CD14-positive monocyte (primary cell): ENCODE data around the gene RASAL2. TPM values are rescaled to one million over a fixed set of nuclear protein-coding genes. Genes with fewer than 3 reads are reported as not detected.

Experiments used
- DNase-seq, 3 donors: peaks; one replicate each; pipeline ENCODE4 v3.0.0-alpha.2; 2011 to 2022
- H2AFZ ChIP-seq: 2 replicates; pipeline ENCODE4 v1.6.0; 2012; ENCODE audit warnings: mild to moderate bottlenecking, low read depth, low read length, inconsistent platforms; ENCODE audit not compliant: insufficient read depth, poor library complexity, severe bottlenecking
- H3K27ac ChIP-seq, 2 donors: 1 replicate in 1 of 2; 2 replicates in 1 of 2; pipeline ENCODE4 v1.5.1; 2012 to 2013; ENCODE audit warnings: low read length in 2 of 2, control low read depth in 1 of 2, inconsistent platforms in 1 of 2, low read depth in 1 of 2, mild to moderate bottlenecking in 1 of 2
- H3K27me3 ChIP-seq, 2 donors: one replicate each; pipeline versions ENCODE4 v1.6.0 to v1.6.1; 2011 to 2013; ENCODE audit warnings: low read length in 2 of 2; ENCODE audit not compliant: control insufficient read depth in 2 of 2, insufficient read depth in 2 of 2
- H3K36me3 ChIP-seq, 2 donors: replicated peaks in 1 of 2; 1 replicate in 1 of 2; 2 replicates in 1 of 2; pipeline versions ENCODE4 v1.5.1 to v1.6.1; 2012 to 2013; ENCODE audit warnings: low read length in 2 of 2, control low read depth in 1 of 2, inconsistent platforms in 1 of 2, mild to moderate bottlenecking in 1 of 2; ENCODE audit not compliant: insufficient read depth in 2 of 2, control insufficient read depth in 1 of 2
- H3K4me1 ChIP-seq, 2 donors: 1 replicate in 1 of 2; 2 replicates in 1 of 2; pipeline versions ENCODE4 v1.5.1 to v1.6.1; 2012 to 2013; ENCODE audit warnings: low read length in 2 of 2, control low read depth in 1 of 2, inconsistent platforms in 1 of 2, mild to moderate bottlenecking in 1 of 2, moderate library complexity in 1 of 2; ENCODE audit not compliant: insufficient read depth in 2 of 2, control insufficient read depth in 1 of 2
- H3K4me2 ChIP-seq: replicated peaks from 2 replicates; pipeline ENCODE3; 2012; ENCODE audit warnings: low read length, moderate library complexity, mild to moderate bottlenecking; ENCODE audit not compliant: poor library complexity, severe bottlenecking; ENCODE audit errors: extremely low read depth
- H3K4me3 ChIP-seq, 3 experiments: fragments of 200-600 bp in 1 of 3; sonication (generic) in 1 of 3; replicated peaks in 1 of 3; 1 replicate in 2 of 3; 2 replicates in 1 of 3; pipeline ENCODE4 v1.5.1; 2011 to 2013; ENCODE audit warnings: low read length in 3 of 3, mild to moderate bottlenecking in 3 of 3, control low read depth in 2 of 3, low read depth in 2 of 3, inconsistent platforms in 1 of 3, moderate library complexity in 1 of 3
- H3K79me2 ChIP-seq: 2 replicates; pipeline ENCODE4 v1.6.0; 2012; ENCODE audit warnings: mild to moderate bottlenecking, control low read depth, inconsistent platforms, low read length, moderate library complexity; ENCODE audit not compliant: insufficient read depth
- H3K9ac ChIP-seq: 2 replicates; pipeline ENCODE4 v1.6.0; 2017; ENCODE audit warnings: low read length, mild to moderate bottlenecking; ENCODE audit not compliant: insufficient read depth, poor library complexity, severe bottlenecking
- H3K9me3 ChIP-seq, 2 donors: replicated peaks in 1 of 2; 1 replicate in 1 of 2; 2 replicates in 1 of 2; pipeline versions ENCODE4 v1.5.1 to v1.6.1; 2012 to 2013; ENCODE audit warnings: low read length in 2 of 2, control low read depth in 1 of 2; ENCODE audit not compliant: control insufficient read depth in 1 of 2, insufficient read depth in 1 of 2
- H4K20me1 ChIP-seq: 2 replicates; pipeline ENCODE4 v1.6.0; 2012; ENCODE audit warnings: mild to moderate bottlenecking, low read length, control low read depth, moderate library complexity; ENCODE audit not compliant: insufficient read depth
- H3K27ac Mint-ChIP-seq, 7 donors: one replicate each; pipeline ENCODE4 v1.8.0; 2020; ENCODE audit warnings: mild to moderate bottlenecking in 7 of 7, mixed read lengths in 7 of 7, moderate library complexity in 6 of 7, inconsistent platforms in 2 of 7
- H3K27me3 Mint-ChIP-seq, 3 donors: one replicate each; pipeline ENCODE4 v1.8.0; 2021 to 2022; ENCODE audit warnings: low read depth in 3 of 3, mild to moderate bottlenecking in 3 of 3, mixed read lengths in 3 of 3, moderate library complexity in 3 of 3, inconsistent platforms in 1 of 3
- H3K36me3 Mint-ChIP-seq, 2 donors: one replicate each; pipeline ENCODE4 v1.8.0; 2020; ENCODE audit warnings: mixed read lengths in 2 of 2, inconsistent platforms in 1 of 2, mild to moderate bottlenecking in 1 of 2
- H3K4me1 Mint-ChIP-seq: one replicate; pipeline ENCODE4 v1.8.0; 2020; ENCODE audit warnings: mild to moderate bottlenecking, mixed read lengths
- H3K4me3 Mint-ChIP-seq, 2 donors: one replicate each; pipeline ENCODE4 v1.8.0; 2020; ENCODE audit warnings: mild to moderate bottlenecking in 2 of 2, mixed read lengths in 2 of 2, moderate library complexity in 1 of 2
- H3K9me3 Mint-ChIP-seq, 7 donors: one replicate each; pipeline ENCODE4 v1.8.0; 2020 to 2022; ENCODE audit warnings: mixed read lengths in 7 of 7, mild to moderate bottlenecking in 6 of 7, moderate library complexity in 6 of 7, inconsistent platforms in 2 of 7
- WGBS: methylation state at CpG from one replicate; pipeline ENCODE4 v1.1.5; 2013; ENCODE audit warnings: missing lambda C conversion rate; ENCODE audit not compliant: insufficient coverage; 5-methylcytosine and 5-hydroxymethylcytosine counted together
- intact Hi-C, 2 donors: fragments of 100-400 bp; cut with micrococcal nuclease; formaldehyde crosslinking; loops; one replicate each; pipeline versions ENCODE4 v1.15.0 to v1.15.1; 2023
- polyA plus RNA-seq, 3 donors: library from polyadenylated mRNA; depleted of rRNA in 1 of 3; unstranded in 2 of 3; stranded (reverse) in 1 of 3; fragments of 300-500 nt in 2 of 3; fragments of >200 nt in 1 of 3; fragmentation: Illumina TruSeq in 2 of 3; gene quantifications; 1 replicate in 2 of 3; 2 replicates in 1 of 3; pipeline ENCODE4 v1.2.3, GENCODE V29; 2012 to 2021
- TF ChIP-seq, protein P1 (sequence below): fragments of 200-600 bp; IDR thresholded peaks from one replicate; pipeline ENCODE4 v1.8.0; 2022; ENCODE audit warnings: antibody characterized with exemption, mild to moderate bottlenecking

Gene RASAL2
- polyA plus RNA-seq, 3 donors: 0.15 to 1.00 (median 0.63) TPM

DNA sequence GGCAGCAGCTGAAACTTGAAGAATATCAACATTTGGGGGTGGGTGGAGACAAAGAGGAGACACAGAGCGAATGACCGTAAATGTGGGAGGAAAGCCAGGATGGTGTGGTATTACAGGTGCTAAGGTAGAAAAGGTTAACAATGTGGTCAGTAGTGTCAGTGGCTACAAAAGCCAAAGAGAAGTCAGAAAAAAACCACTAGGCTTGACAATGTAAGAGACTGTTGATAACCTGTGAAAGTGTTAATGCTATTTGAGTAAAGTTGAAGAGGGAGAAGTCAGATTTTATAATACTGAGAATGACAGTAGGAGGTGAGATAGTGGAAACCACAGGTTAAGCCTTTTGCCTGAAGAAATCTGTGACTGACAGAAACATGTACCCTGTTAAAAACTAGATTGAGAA lies 282.1 kb downstream of the RASAL2 start:
- H3K79me2 ChIP-seq: no peaks in the 10 kb centered on the region
- H3K4me1 ChIP-seq: peaks cover 0 to 4% of the 10 kb centered on the region in 2 donors
- no peak overlapping the region for H3K4me2 ChIP-seq
- no peak overlapping the region for H3K4me3 ChIP-seq
- H2AFZ ChIP-seq: no peak overlapping the region
- Mint-ChIP-seq H3K27me3 (no peaks in the 10 kb centered on the region), H3K9me3 (no peaks in the 10 kb centered on the region), H3K4me1 (no peaks in the 10 kb centered on the region), H3K36me3 (no peaks in the 10 kb centered on the region), H3K27ac (no peak overlapping the region), H3K4me3 (no peak overlapping the region)
- H3K9ac ChIP-seq: no peak overlapping the region
- DNase-seq: no peak
- 95% methylated on average over 2 of the region's 2 CpGs for WGBS
- H4K20me1 ChIP-seq: no peaks in the 10 kb centered on the region
- H3K27ac ChIP-seq: no peak overlapping the region
- intact Hi-C loops: no loop called here
- H3K27me3 ChIP-seq: no peaks in the 10 kb centered on the region
- H3K9me3 ChIP-seq: peaks cover 0 to 3% of the 10 kb centered on the region in 2 donors
- H3K36me3 ChIP-seq: no peaks in the 10 kb centered on the region
- TF ChIP-seq, protein P1, sequence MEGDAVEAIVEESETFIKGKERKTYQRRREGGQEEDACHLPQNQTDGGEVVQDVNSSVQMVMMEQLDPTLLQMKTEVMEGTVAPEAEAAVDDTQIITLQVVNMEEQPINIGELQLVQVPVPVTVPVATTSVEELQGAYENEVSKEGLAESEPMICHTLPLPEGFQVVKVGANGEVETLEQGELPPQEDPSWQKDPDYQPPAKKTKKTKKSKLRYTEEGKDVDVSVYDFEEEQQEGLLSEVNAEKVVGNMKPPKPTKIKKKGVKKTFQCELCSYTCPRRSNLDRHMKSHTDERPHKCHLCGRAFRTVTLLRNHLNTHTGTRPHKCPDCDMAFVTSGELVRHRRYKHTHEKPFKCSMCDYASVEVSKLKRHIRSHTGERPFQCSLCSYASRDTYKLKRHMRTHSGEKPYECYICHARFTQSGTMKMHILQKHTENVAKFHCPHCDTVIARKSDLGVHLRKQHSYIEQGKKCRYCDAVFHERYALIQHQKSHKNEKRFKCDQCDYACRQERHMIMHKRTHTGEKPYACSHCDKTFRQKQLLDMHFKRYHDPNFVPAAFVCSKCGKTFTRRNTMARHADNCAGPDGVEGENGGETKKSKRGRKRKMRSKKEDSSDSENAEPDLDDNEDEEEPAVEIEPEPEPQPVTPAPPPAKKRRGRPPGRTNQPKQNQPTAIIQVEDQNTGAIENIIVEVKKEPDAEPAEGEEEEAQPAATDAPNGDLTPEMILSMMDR: no peak

DNA sequence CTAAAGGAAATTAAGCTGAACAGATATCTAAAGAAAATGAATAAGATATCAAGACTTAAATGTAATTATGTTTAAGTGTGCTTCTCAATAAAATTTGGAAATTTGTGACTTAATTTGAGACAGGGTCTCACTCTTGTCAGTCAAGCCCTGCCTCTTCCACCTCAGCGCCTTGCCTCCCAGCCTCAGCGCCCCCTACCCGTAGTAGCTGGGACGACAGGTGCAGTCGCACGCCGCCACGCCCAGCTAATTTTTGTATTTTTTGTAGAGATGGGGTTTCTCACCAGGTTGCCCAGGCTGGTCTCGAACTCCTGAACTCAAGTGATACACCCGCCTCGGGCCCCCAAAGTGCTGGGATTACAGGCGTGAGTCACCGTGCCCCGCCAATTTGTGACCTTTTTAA lies 285.9 kb downstream of the RASAL2 start:
- intact Hi-C loops: no loop called here

More for the DNA sequence above, 285.9 kb downstream of the RASAL2 start:
- 97% methylated on average over 10 of the region's 14 CpGs for WGBS
- Mint-ChIP-seq H3K27me3 (no peaks in the 10 kb centered on the region), H3K27ac (no peak overlapping the region), H3K9me3 (no peaks in the 10 kb centered on the region), H3K4me1 (no peaks in the 10 kb centered on the region), H3K36me3 (no peaks in the 10 kb centered on the region), H3K4me3 (no peak overlapping the region)
- no peak overlapping the region for H3K4me2 ChIP-seq
- H3K9ac ChIP-seq: no peak overlapping the region
- no peak overlapping the region for H3K27ac ChIP-seq
- no peaks in the 10 kb centered on the region for H4K20me1 ChIP-seq
- DNase-seq: no peak
- H3K4me1 ChIP-seq: no peaks in the 10 kb centered on the region
- TF ChIP-seq, protein P1: peak; percentile 27
- H3K27me3 ChIP-seq: no peaks in the 10 kb centered on the region
- H3K79me2 ChIP-seq: no peaks in the 10 kb centered on the region
- no peak overlapping the region for H3K4me3 ChIP-seq
- H3K9me3 ChIP-seq: peaks cover 0 to 3% of the 10 kb centered on the region in 2 donors
- H3K36me3 ChIP-seq: no peaks in the 10 kb centered on the region
- H2AFZ ChIP-seq: no peak overlapping the region
